ENCODE measurements around the gene MAPK10.

The MAPK10 gene

GRCh38 chr4:86242677-86243076, 117.2 kb downstream of the MAPK10 start:
- Histone ChIP-seq H3K9me2 (replicated peaks; ENCODE audit: low read depth, low read length) (no peaks in the 10 kb centered on the region), H3K9ac (ENCODE audit: low read depth, low read length, poor library complexity, severe bottlenecking) (no peak overlapping the region), H3K27me3 (ENCODE audit: insufficient read depth, low read length, poor library complexity, severe bottlenecking) (peaks cover 76% of the 10 kb centered on the region), H3K4me1 (ENCODE audit: insufficient read depth, low read length, poor library complexity, severe bottlenecking) (no peaks in the 10 kb centered on the region), H2AFZ (ENCODE audit: low read length) (no peak overlapping the region), H3K9me3 (ENCODE audit: insufficient read depth, low read depth, low read length) (no peaks in the 10 kb centered on the region), H3K4me3 (ENCODE audit: low read length, poor library complexity, severe bottlenecking) (no peak overlapping the region), H4K20me1 (ENCODE audit: insufficient read depth, low read length, poor library complexity, severe bottlenecking) (no peaks in the 10 kb centered on the region), H3K36me3 (ENCODE audit: insufficient read depth, low read length) (no peaks in the 10 kb centered on the region), H3K79me2 (ENCODE audit: insufficient read depth, low read length) (no peaks in the 10 kb centered on the region), H3F3A (ENCODE audit: low read depth) (no peaks in the 10 kb centered on the region), H3K4me2 (ENCODE audit: low read depth, low read length, poor library complexity, severe bottlenecking) (no peak overlapping the region)
- TF ChIP-seq CTCF (conservative IDR thresholded peaks at IDR 0.05; ENCODE audit: low read length) (no peak), EZH2phosphoT487 (IDR thresholded peaks at IDR 0.05; ENCODE audit: borderline replicate concordance) (no peak)

- Histone ChIP-seq H3K79me2 (ENCODE audit: insufficient read depth, low read length) (no peaks in the 10 kb centered on the region), H3K27me3 (ENCODE audit: insufficient read depth, low read length, poor library complexity, severe bottlenecking) (peaks cover 66% of the 10 kb centered on the region), H3K4me3 (ENCODE audit: low read length, poor library complexity, severe bottlenecking) (no peak overlapping the region), H3K9me2 (replicated peaks; ENCODE audit: low read depth, low read length) (no peaks in the 10 kb centered on the region), H3K9ac (ENCODE audit: low read depth, low read length, poor library complexity, severe bottlenecking) (no peak overlapping the region), H3K9me3 (ENCODE audit: insufficient read depth, low read depth, low read length) (no peaks in the 10 kb centered on the region), H3K36me3 (ENCODE audit: insufficient read depth, low read length) (no peaks in the 10 kb centered on the region), H2AFZ (ENCODE audit: low read length) (no peak overlapping the region), H3K4me2 (ENCODE audit: low read depth, low read length, poor library complexity, severe bottlenecking) (no peak overlapping the region), H4K20me1 (ENCODE audit: insufficient read depth, low read length, poor library complexity, severe bottlenecking) (no peaks in the 10 kb centered on the region), H3F3A (ENCODE audit: low read depth) (no peaks in the 10 kb centered on the region), H3K4me1 (ENCODE audit: insufficient read depth, low read length, poor library complexity, severe bottlenecking) (no peaks in the 10 kb centered on the region)
- TF ChIP-seq CTCF (conservative IDR thresholded peaks at IDR 0.05; ENCODE audit: low read length) = no peak
- no peak for TF ChIP-seq EZH2phosphoT487 (IDR thresholded peaks at IDR 0.05; ENCODE audit: borderline replicate concordance)
Observed at GRCh38 chr4:86235549-86235948, 124.3 kb downstream of the MAPK10 start.

- no peak overlapping the region for H3K9ac ChIP-seq (ENCODE audit: low read depth, low read length, poor library complexity, severe bottlenecking)
- no peaks in the 10 kb centered on the region for H3K79me2 ChIP-seq (ENCODE audit: insufficient read depth, low read length)
Observed at GRCh38 chr4:86233681-86234080, 126.2 kb downstream of the MAPK10 start.

More at GRCh38 chr4:86233681-86234080, 126.2 kb downstream of the MAPK10 start:
- no peak overlapping the region for H3K4me2 ChIP-seq (ENCODE audit: low read depth, low read length, poor library complexity, severe bottlenecking)
- no peaks in the 10 kb centered on the region for H3F3A ChIP-seq (ENCODE audit: low read depth)
- peaks cover 69% of the 10 kb centered on the region for H3K27me3 ChIP-seq (ENCODE audit: insufficient read depth, low read length, poor library complexity, severe bottlenecking)
- H3K9me2 ChIP-seq (replicated peaks; ENCODE audit: low read depth, low read length) = no peaks in the 10 kb centered on the region
- H3K36me3 ChIP-seq (ENCODE audit: insufficient read depth, low read length) = no peaks in the 10 kb centered on the region
- TF ChIP-seq CTCF (conservative IDR thresholded peaks at IDR 0.05; ENCODE audit: low read length) (no peak), EZH2phosphoT487 (IDR thresholded peaks at IDR 0.05; ENCODE audit: borderline replicate concordance) (no peak)
- H3K4me1 ChIP-seq (ENCODE audit: insufficient read depth, low read length, poor library complexity, severe bottlenecking) = no peaks in the 10 kb centered on the region
- H3K9me3 ChIP-seq (ENCODE audit: insufficient read depth, low read depth, low read length) = no peaks in the 10 kb centered on the region
- H3K4me3 ChIP-seq (ENCODE audit: low read length, poor library complexity, severe bottlenecking) = no peak overlapping the region
- no peaks in the 10 kb centered on the region for H4K20me1 ChIP-seq (ENCODE audit: insufficient read depth, low read length, poor library complexity, severe bottlenecking)
- H2AFZ ChIP-seq (ENCODE audit: low read length) = no peak overlapping the region

Data from Loucy (cell line).